ENCODE results near the gene GASK1A.

The GASK1A gene

GRCh38 chr3:43104660-43105595 lies 125.8 kb downstream of the GASK1A start:
- no peak for TF ChIP-seq ZFX (IDR thresholded peaks at IDR 0.05)
- TF ChIP-seq CTCF (conservative IDR thresholded peaks at IDR 0.05): no peak
- H3K27ac ChIP-seq: peak overlapping the region; percentile 72

GRCh38 chr3:43105596-43106292 lies 126.6 kb downstream of the GASK1A start, which contains the start of gene POMGNT2:
Gene POMGNT2 (minus strand): TSS chr3:43106079. CDS start chr3:43081431, 24,648 bp downstream.
- peak within 1 kb of the TSS; percentile 72 for H3K27ac ChIP-seq
- peak; percentile 74 for TF ChIP-seq ZFX (IDR thresholded peaks at IDR 0.05)
- no peak; the same call in 1 of the 2 replicates for TF ChIP-seq CTCF (conservative IDR thresholded peaks at IDR 0.05)

- no peak overlapping the region for H3K27ac ChIP-seq
- TF ChIP-seq ZFX (IDR thresholded peaks at IDR 0.05) (no peak), CTCF (conservative IDR thresholded peaks at IDR 0.05) (no peak)
These were observed 127.2 kb downstream of the GASK1A start for GRCh38 chr3:43106293-43106628.
